Sigmoid colon (tissue), 7 donors: Measurements from ENCODE around the gene SERINC3. TPM values are rescaled to one million over a fixed set of nuclear protein-coding genes. Genes with fewer than 3 reads are reported as not detected.
A peak's percentile ranks its signal among the peaks of the same experiment; 100 is the strongest.
"Not testable (repeated sequence)": the region's sequence is repeated elsewhere in the genome, so short reads cannot be mapped to it uniquely, and the experiment has no call there.

Experiments used
- DNase-seq: peaks from one replicate; pipeline ENCODE4 v3.0.0-alpha.2; 2019
- H3K27ac ChIP-seq, 4 donors: fragments of 200-600 bp; sonication (generic); one replicate each; pipeline ENCODE4 v1.5.1; 2016 to 2019; ENCODE audit warnings: mild to moderate bottlenecking in 1 of 4
- H3K27me3 ChIP-seq, 3 donors: fragments of 200-600 bp; sonication (generic); one replicate each; pipeline ENCODE4 v1.5.1; 2019; ENCODE audit warnings: mild to moderate bottlenecking in 1 of 3
- H3K36me3 ChIP-seq, 4 donors: fragments of 200-600 bp; sonication (generic); one replicate each; pipeline ENCODE4 v1.5.1; 2016 to 2019
- H3K4me1 ChIP-seq, 4 donors: fragments of 200-600 bp; sonication (generic); one replicate each; pipeline ENCODE4 v1.5.1; 2017 to 2019
- H3K4me3 ChIP-seq, 4 donors: fragments of 200-600 bp; sonication (generic); one replicate each; pipeline ENCODE4 v1.5.1; 2017 to 2019; ENCODE audit warnings: mild to moderate bottlenecking in 2 of 4, moderate library complexity in 1 of 4
- H3K9me3 ChIP-seq, 4 donors: fragments of 200-600 bp in 3 of 4; sonication (generic) in 3 of 4; one replicate each; pipeline versions ENCODE4 v1.5.1 to v1.6.1; 2013 to 2019
- CTCF ChIP-seq, 4 experiments: fragments of 450-650 bp in 3 of 4; fragments of 200-600 bp in 1 of 4; IDR thresholded peaks; one replicate each; pipeline ENCODE4 v1.5.1; 2016 to 2019; ENCODE audit warnings: antibody characterized with exemption in 4 of 4, mild to moderate bottlenecking in 3 of 4, moderate library complexity in 2 of 4
- EP300 ChIP-seq, 4 donors: sonication (generic); formaldehyde crosslinking; IDR thresholded peaks; one replicate each; pipeline ENCODE4 v1.6.1; 2017; ENCODE audit warnings: antibody characterized with exemption in 4 of 4
- POLR2A ChIP-seq, 2 donors: fragments of 450-650 bp; IDR thresholded peaks; one replicate each; pipeline ENCODE4 v1.6.1; 2016; ENCODE audit warnings: antibody characterized with exemption in 2 of 2, mild to moderate bottlenecking in 2 of 2, moderate library complexity in 2 of 2
- POLR2AphosphoS5 ChIP-seq, 4 donors: sonication (generic); formaldehyde crosslinking; IDR thresholded peaks; one replicate each; pipeline ENCODE4 v1.6.1; 2017; ENCODE audit warnings: antibody characterized with exemption in 4 of 4
- WGBS, 2 donors: extraction: QIAGEN DNeasy Blood & Tissue Kit; methylation state at CpG; one replicate each; pipeline ENCODE4 v1.1.7; 2013; 5-methylcytosine and 5-hydroxymethylcytosine counted together
- intact Hi-C: fragments of 100-400 bp; cut with DNase I; formaldehyde crosslinking; loops from one replicate; pipeline ENCODE4 v1.15.1; 2023
- polyA plus RNA-seq, 3 donors: library from polyadenylated mRNA; stranded (reverse); fragments of 200-250 nt; gene quantifications; one replicate each; pipeline ENCODE4 v1.2.3, GENCODE V29; 2013
- total RNA-seq, 4 donors: library from RNA; depleted of rRNA; stranded (reverse); fragments of >200 nt; gene quantifications; one replicate each; pipeline ENCODE4 v1.1.0, GENCODE V29; 2016
- donor health status: healthy with polysubstance abuse.
- donor health status: Bipolar disorder and iron deficiency.
- donor health status: healthy.

SERINC3 gene
- total and polyA plus RNA-seq, 7 donors = 11.1 to 112 (median 75.9) TPM

GRCh38 chr20:44566018-44566417 lies 44.1 kb upstream of the SERINC3 start:
- H3K36me3 ChIP-seq = no peaks in the 10 kb centered on the region
- no peaks in the 10 kb centered on the region for H3K9me3 ChIP-seq
- peaks cover 0 to 63% (median 48%) of the 10 kb centered on the region in 4 donors for H3K4me1 ChIP-seq
- DNase-seq = no peak
- no peaks in the 10 kb centered on the region for H3K27me3 ChIP-seq
- TF ChIP-seq CTCF (IDR thresholded peaks at IDR 0.05) (no peak), EP300 (IDR thresholded peaks at IDR 0.05) (no peak), POLR2A (IDR thresholded peaks at IDR 0.05) (no peak)
- peak overlapping the region; percentile 16 to 95 (median 84) for H3K27ac ChIP-seq
- intact Hi-C loops = no loop called here
- WGBS, 2 donors = 75 to 85% methylated on average over 3 of the region's 3 CpGs
- H3K4me3 ChIP-seq = peak overlapping the region in 2 of 4 donors; percentile 29 to 50

- Histone ChIP-seq H3K9me3 (no peaks in the 10 kb centered on the region), H3K27ac (peak overlapping the region in 2 of 4 donors; percentile 92 to 95), H3K4me1 (peaks cover 0 to 64% (median 36%) of the 10 kb centered on the region in 4 donors), H3K4me3 (no peak overlapping the region), H3K36me3 (no peaks in the 10 kb centered on the region), H3K27me3 (no peaks in the 10 kb centered on the region)
- DNase-seq = no peak
- intact Hi-C loops = no loop called here
- TF ChIP-seq POLR2AphosphoS5 (IDR thresholded peaks at IDR 0.05) = no peak
- TF ChIP-seq POLR2A (IDR thresholded peaks at IDR 0.05) = no peak
- TF ChIP-seq CTCF (IDR thresholded peaks at IDR 0.05) = no peak
- no peak for TF ChIP-seq EP300 (IDR thresholded peaks at IDR 0.05)
Measured at GRCh38 chr20:44561876-44562275, 40.0 kb upstream of the SERINC3 start.

GRCh38 chr20:44560818-44561217 lies 38.9 kb upstream of the SERINC3 start:
- Histone ChIP-seq H3K27ac (peak overlapping the region in 3 of 4 donors; percentile 14 to 54 (median 52)), H3K4me1 (peaks cover 0 to 63% (median 32%) of the 10 kb centered on the region in 4 donors)
- 86 to 93% methylated on average over 6 of the region's 6 CpGs for WGBS, 2 donors

GRCh38 chr20:44560229-44560628 lies 38.4 kb upstream of the SERINC3 start:
- intact Hi-C loops = no loop called here
- Histone ChIP-seq H3K36me3 (no peaks in the 10 kb centered on the region), H3K4me3 (no peak overlapping the region), H3K27me3 (no peaks in the 10 kb centered on the region), H3K27ac (peak overlapping the region in 2 of 4 donors; percentile 52 to 54), H3K4me1 (peaks cover 0 to 63% (median 34%) of the 10 kb centered on the region in 4 donors), H3K9me3 (no peaks in the 10 kb centered on the region)
- no peak for DNase-seq
- WGBS, 2 donors = 95% methylated on average over 2 of the region's 2 CpGs
- TF ChIP-seq POLR2AphosphoS5 (IDR thresholded peaks at IDR 0.05) (no peak), EP300 (IDR thresholded peaks at IDR 0.05) (no peak), CTCF (IDR thresholded peaks at IDR 0.05) (no peak), POLR2A (IDR thresholded peaks at IDR 0.05) (no peak)

More at GRCh38 chr20:44560818-44561217, 38.9 kb upstream of the SERINC3 start:
- H3K4me3 ChIP-seq, H3K36me3 ChIP-seq, H3K27me3 ChIP-seq, H3K9me3 ChIP-seq, DNase-seq, intact Hi-C loops: not testable (repeated sequence)

- DNase-seq = no peak
- Histone ChIP-seq H3K4me1 (peaks cover 0 to 65% (median 44%) of the 10 kb centered on the region in 4 donors), H3K27ac (peak overlapping the region in 2 of 4 donors; percentile 52 to 54), H3K9me3 (no peaks in the 10 kb centered on the region), H3K36me3 (no peaks in the 10 kb centered on the region), H3K27me3 (no peaks in the 10 kb centered on the region), H3K4me3 (no peak overlapping the region)
- TF ChIP-seq CTCF (IDR thresholded peaks at IDR 0.05) = no peak
- no peak for TF ChIP-seq POLR2A (IDR thresholded peaks at IDR 0.05)
- TF ChIP-seq POLR2AphosphoS5 (IDR thresholded peaks at IDR 0.05) = no peak
- no peak for TF ChIP-seq EP300 (IDR thresholded peaks at IDR 0.05)
- intact Hi-C loops = no loop called here
Measured at GRCh38 chr20:44559302-44559701, 37.4 kb upstream of the SERINC3 start.
